ENCODE measurements around the gene TCFL5. TPM values are rescaled to one million over a fixed set of nuclear protein-coding genes. Genes with fewer than 3 reads are reported as not detected.

The TCFL5 gene
- total RNA-seq, 1 experiment from 2014 or later = 23.8 TPM

DNA sequence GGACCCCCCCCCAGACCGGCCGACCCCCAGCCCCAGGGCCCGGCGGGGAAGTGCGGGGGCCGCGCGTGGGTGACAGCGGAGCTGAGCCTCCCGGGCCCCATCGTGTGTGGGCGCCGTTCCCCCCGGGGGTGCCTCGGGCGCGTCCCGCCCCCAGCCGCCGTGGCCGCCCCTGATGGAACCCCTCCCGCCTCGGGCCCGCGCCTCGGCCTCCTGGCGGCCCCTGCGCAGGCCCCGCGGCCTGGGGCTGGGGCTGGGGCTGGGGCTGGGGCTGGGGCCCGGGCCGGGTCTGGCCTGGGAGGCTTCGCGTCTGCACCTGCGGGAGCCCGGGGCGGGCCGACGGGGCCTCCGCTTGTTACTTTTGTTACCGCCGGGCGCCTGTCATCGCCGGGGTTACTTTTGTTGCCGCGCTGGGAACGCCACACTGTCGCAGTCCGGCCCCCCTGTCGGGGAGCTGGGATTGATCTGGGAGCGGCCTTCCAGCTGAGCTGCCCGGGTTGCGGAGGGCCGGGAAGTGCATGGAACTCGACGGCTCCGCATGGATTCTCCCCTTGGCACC, 56.4 kb downstream of the TCFL5 start:
- H3K27ac ChIP-seq (ENCODE audit: low read length) = peak overlapping the region; percentile 93
- BruUV-seq (replicated peaks) = no TSS peak
- H3K27me3 ChIP-seq (ENCODE audit: control insufficient read depth, insufficient read depth, low read length) = no peaks in the 10 kb centered on the region
- ChIA-PET POLR2A (interaction anchor here (0.6 to 0.7 kb wide), 2 partner anchors 9 to 142 kb away, joined by 3 read pairs; partner anchors contain the start of gene MRGBP), CTCF (interaction anchor here (1.0 kb wide), 1 partner anchor 17 kb away, joined by 3 read pairs; no protein-coding TSS in a partner anchor)
- in situ Hi-C loops (cut with HindIII; ENCODE audit: low pct_unique_long_range_greater_than_20kb, low sequenced_read_pairs) (no loop called here), intact Hi-C loops (cut with micrococcal nuclease; ENCODE audit: unreplicated experiment) (no loop called here)
- peak overlapping the region; percentile 70 to 71 for H3K4me3 ChIP-seq (ENCODE audit: low read depth in 2 of 2, low read length in 2 of 2)
- TF ChIP-seq, protein P1, sequence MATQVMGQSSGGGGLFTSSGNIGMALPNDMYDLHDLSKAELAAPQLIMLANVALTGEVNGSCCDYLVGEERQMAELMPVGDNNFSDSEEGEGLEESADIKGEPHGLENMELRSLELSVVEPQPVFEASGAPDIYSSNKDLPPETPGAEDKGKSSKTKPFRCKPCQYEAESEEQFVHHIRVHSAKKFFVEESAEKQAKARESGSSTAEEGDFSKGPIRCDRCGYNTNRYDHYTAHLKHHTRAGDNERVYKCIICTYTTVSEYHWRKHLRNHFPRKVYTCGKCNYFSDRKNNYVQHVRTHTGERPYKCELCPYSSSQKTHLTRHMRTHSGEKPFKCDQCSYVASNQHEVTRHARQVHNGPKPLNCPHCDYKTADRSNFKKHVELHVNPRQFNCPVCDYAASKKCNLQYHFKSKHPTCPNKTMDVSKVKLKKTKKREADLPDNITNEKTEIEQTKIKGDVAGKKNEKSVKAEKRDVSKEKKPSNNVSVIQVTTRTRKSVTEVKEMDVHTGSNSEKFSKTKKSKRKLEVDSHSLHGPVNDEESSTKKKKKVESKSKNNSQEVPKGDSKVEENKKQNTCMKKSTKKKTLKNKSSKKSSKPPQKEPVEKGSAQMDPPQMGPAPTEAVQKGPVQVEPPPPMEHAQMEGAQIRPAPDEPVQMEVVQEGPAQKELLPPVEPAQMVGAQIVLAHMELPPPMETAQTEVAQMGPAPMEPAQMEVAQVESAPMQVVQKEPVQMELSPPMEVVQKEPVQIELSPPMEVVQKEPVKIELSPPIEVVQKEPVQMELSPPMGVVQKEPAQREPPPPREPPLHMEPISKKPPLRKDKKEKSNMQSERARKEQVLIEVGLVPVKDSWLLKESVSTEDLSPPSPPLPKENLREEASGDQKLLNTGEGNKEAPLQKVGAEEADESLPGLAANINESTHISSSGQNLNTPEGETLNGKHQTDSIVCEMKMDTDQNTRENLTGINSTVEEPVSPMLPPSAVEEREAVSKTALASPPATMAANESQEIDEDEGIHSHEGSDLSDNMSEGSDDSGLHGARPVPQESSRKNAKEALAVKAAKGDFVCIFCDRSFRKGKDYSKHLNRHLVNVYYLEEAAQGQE (IDR thresholded peaks at IDR 0.05; ENCODE audit: insufficient read depth in 1 of 2, low read depth in 2 of 2, low read length in 1 of 2) = no peak
- no peak for TF ChIP-seq TCF7L2 (IDR thresholded peaks at IDR 0.05; ENCODE audit: low read depth, low read length)
- ATAC-seq (peak; percentile 27), DNase-seq (ENCODE audit: low read depth, low spot score) (no peak)
- H3K9me3 ChIP-seq (ENCODE audit: control insufficient read depth, insufficient read depth, low read depth, low read length) = no peaks in the 10 kb centered on the region
- peaks cover 7% of the 10 kb centered on the region for H3K36me3 ChIP-seq (ENCODE audit: control insufficient read depth, insufficient read depth, low read length)
- H3K4me1 ChIP-seq (ENCODE audit: control insufficient read depth, insufficient read depth, low read length) = peaks cover 31% of the 10 kb centered on the region

DNA sequence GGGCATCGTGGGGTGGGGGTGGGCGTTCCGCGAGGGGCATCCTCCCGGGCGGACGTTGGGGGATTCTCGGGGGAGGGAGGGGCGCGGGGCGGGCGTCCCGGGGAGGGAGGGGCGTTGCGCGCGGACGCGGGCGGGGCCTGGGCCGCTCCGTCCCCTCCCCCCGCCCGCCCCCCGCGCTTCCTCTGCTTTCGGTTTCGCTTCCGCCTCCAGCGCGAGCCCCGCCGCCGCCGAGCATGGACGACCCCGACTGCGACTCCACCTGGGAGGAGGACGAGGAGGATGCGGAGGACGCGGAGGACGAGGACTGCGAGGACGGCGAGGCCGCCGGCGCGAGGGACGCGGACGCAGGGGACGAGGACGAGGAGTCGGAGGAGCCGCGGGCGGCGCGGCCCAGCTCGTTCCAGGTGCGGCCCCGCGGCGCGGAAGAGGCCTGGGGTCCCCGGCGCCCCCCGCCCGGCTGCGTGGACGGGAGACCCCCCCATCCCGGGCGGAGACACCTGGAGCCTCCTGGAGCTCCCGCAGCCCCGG, 56.9 kb downstream of the TCFL5 start, which contains the start of gene OGFR:
Gene OGFR, plus strand, starts transcription at position 209 of the 528 bp plus-strand sequence. Its CDS starts 25 bp downstream, at position 234.
- H3K27ac ChIP-seq (ENCODE audit: low read length) = peak within 1 kb of the TSS; percentile 93
- in situ Hi-C loops (cut with HindIII; ENCODE audit: low pct_unique_long_range_greater_than_20kb, low sequenced_read_pairs) = no loop called here
- POLR2A ChIA-PET = interaction anchor here (0.5 to 0.7 kb wide), 3 partner anchors 8 to 277 kb away, joined by 3 read pairs; partner anchors contain the start of gene MRGBP

More for the DNA sequence above, 56.9 kb downstream of the TCFL5 start, which contains the start of gene OGFR:
- H3K36me3 ChIP-seq (ENCODE audit: control insufficient read depth, insufficient read depth, low read length) = peaks cover 5% of the 10 kb centered on the region
- no peak for TF ChIP-seq TCF7L2 (IDR thresholded peaks at IDR 0.05; ENCODE audit: low read depth, low read length)
- TF ChIP-seq, protein P1 (IDR thresholded peaks at IDR 0.05; ENCODE audit: insufficient read depth in 1 of 2, low read depth in 2 of 2, low read length in 1 of 2) = no peak
- peak; percentile 42; the same call in 1 of the 2 replicates for TF ChIP-seq POLR2AphosphoS5 (IDR thresholded peaks at IDR 0.05; ENCODE audit: low read depth, low read length)
- peak; percentile 80; the same call in 1 of the 2 replicates for TF ChIP-seq SIN3A (IDR thresholded peaks at IDR 0.05; ENCODE audit: borderline replicate concordance, insufficient read depth, low read depth, low read length)
- TF ChIP-seq, protein P2, sequence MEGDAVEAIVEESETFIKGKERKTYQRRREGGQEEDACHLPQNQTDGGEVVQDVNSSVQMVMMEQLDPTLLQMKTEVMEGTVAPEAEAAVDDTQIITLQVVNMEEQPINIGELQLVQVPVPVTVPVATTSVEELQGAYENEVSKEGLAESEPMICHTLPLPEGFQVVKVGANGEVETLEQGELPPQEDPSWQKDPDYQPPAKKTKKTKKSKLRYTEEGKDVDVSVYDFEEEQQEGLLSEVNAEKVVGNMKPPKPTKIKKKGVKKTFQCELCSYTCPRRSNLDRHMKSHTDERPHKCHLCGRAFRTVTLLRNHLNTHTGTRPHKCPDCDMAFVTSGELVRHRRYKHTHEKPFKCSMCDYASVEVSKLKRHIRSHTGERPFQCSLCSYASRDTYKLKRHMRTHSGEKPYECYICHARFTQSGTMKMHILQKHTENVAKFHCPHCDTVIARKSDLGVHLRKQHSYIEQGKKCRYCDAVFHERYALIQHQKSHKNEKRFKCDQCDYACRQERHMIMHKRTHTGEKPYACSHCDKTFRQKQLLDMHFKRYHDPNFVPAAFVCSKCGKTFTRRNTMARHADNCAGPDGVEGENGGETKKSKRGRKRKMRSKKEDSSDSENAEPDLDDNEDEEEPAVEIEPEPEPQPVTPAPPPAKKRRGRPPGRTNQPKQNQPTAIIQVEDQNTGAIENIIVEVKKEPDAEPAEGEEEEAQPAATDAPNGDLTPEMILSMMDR (IDR thresholded peaks at IDR 0.05) = no peak
- CTCF ChIA-PET = interaction anchor here (1.0 kb wide), 1 partner anchor 18 kb away, joined by 3 read pairs; no protein-coding TSS in a partner anchor
- intact Hi-C loops (cut with micrococcal nuclease; ENCODE audit: unreplicated experiment) = no loop called here
- no peak for DNase-seq (ENCODE audit: low read depth, low spot score)
- BruUV-seq (replicated peaks) = no TSS peak
- H3K9me3 ChIP-seq (ENCODE audit: control insufficient read depth, insufficient read depth, low read depth, low read length) = no peaks in the 10 kb centered on the region
- peaks cover 31% of the 10 kb centered on the region for H3K4me1 ChIP-seq (ENCODE audit: control insufficient read depth, insufficient read depth, low read length)
- peak within 1 kb of the TSS; percentile 70 to 71 for H3K4me3 ChIP-seq (ENCODE audit: low read depth in 2 of 2, low read length in 2 of 2)
- no peaks in the 10 kb centered on the region for H3K27me3 ChIP-seq (ENCODE audit: control insufficient read depth, insufficient read depth, low read length)
- ATAC-seq = peak; percentile 47
